ENCODE data around the gene CAPZB. TPM values are rescaled to one million over a fixed set of nuclear protein-coding genes. Genes with fewer than 3 reads are reported as not detected.
A peak's percentile ranks its signal among the peaks of the same experiment; 100 is the strongest.

CAPZB gene
- total RNA-seq, 1 donor from 2014 or later = 189 TPM

- DNase-seq (ENCODE audit: low spot score, unreplicated experiment) = no peak
- Mint-ChIP-seq H3K27ac (no peak overlapping the region), H3K27me3 (no peaks in the 10 kb centered on the region), H3K4me1 (ENCODE audit: low read depth) (peaks cover 14% of the 10 kb centered on the region), H3K9me3 (ENCODE audit: low read depth) (no peaks in the 10 kb centered on the region), H3K4me3 (ENCODE audit: low read depth) (no peak overlapping the region), H3K36me3 (ENCODE audit: insufficient read depth) (no peaks in the 10 kb centered on the region)
- TF ChIP-seq CTCF (IDR thresholded peaks at IDR 0.05; ENCODE audit: unreplicated experiment) = no peak
These were observed 49.4 kb downstream of the CAPZB start for GRCh38 chr1:19435851-19436455.

GRCh38 chr1:19435181-19435580 is 50.2 kb downstream of the CAPZB start:
- no peak for DNase-seq (ENCODE audit: low spot score, unreplicated experiment)
- no peak for TF ChIP-seq CTCF (IDR thresholded peaks at IDR 0.05; ENCODE audit: unreplicated experiment)
- H3K4me3 Mint-ChIP-seq (ENCODE audit: low read depth) = no peak overlapping the region
- H3K27me3 Mint-ChIP-seq = no peaks in the 10 kb centered on the region
- peaks cover 15% of the 10 kb centered on the region for H3K4me1 Mint-ChIP-seq (ENCODE audit: low read depth)
- no peaks in the 10 kb centered on the region for H3K9me3 Mint-ChIP-seq (ENCODE audit: low read depth)
- no peak overlapping the region for H3K27ac Mint-ChIP-seq
- no peaks in the 10 kb centered on the region for H3K36me3 Mint-ChIP-seq (ENCODE audit: insufficient read depth)

- Mint-ChIP-seq H3K4me1 (ENCODE audit: low read depth) (peaks cover 18% of the 10 kb centered on the region), H3K36me3 (ENCODE audit: insufficient read depth) (no peaks in the 10 kb centered on the region), H3K27me3 (no peaks in the 10 kb centered on the region), H3K9me3 (ENCODE audit: low read depth) (no peaks in the 10 kb centered on the region), H3K4me3 (ENCODE audit: low read depth) (no peak overlapping the region), H3K27ac (no peak overlapping the region)
- no peak for TF ChIP-seq CTCF (IDR thresholded peaks at IDR 0.05; ENCODE audit: unreplicated experiment)
- DNase-seq (ENCODE audit: low spot score, unreplicated experiment) = no peak
These were observed 51.7 kb downstream of the CAPZB start for GRCh38 chr1:19433719-19433998.

- Mint-ChIP-seq H3K9me3 (ENCODE audit: low read depth) (no peaks in the 10 kb centered on the region), H3K27ac (no peak overlapping the region), H3K27me3 (no peaks in the 10 kb centered on the region), H3K4me1 (ENCODE audit: low read depth) (peaks cover 20% of the 10 kb centered on the region), H3K4me3 (ENCODE audit: low read depth) (no peak overlapping the region), H3K36me3 (ENCODE audit: insufficient read depth) (no peaks in the 10 kb centered on the region)
- TF ChIP-seq CTCF (IDR thresholded peaks at IDR 0.05; ENCODE audit: unreplicated experiment) = no peak
- DNase-seq (ENCODE audit: low spot score, unreplicated experiment) = no peak
These were observed 52.2 kb downstream of the CAPZB start for GRCh38 chr1:19432943-19433718.

GRCh38 chr1:19430121-19431068 is 54.9 kb downstream of the CAPZB start:
- no peaks in the 10 kb centered on the region for H3K9me3 Mint-ChIP-seq (ENCODE audit: low read depth)
- no peak overlapping the region for H3K4me3 Mint-ChIP-seq (ENCODE audit: low read depth)
- H3K36me3 Mint-ChIP-seq (ENCODE audit: insufficient read depth) = no peaks in the 10 kb centered on the region
- DNase-seq (ENCODE audit: low spot score, unreplicated experiment) = no peak
- peak overlapping the region; percentile 83 for H3K27ac Mint-ChIP-seq
- TF ChIP-seq CTCF (IDR thresholded peaks at IDR 0.05; ENCODE audit: unreplicated experiment) = no peak
- H3K27me3 Mint-ChIP-seq = no peaks in the 10 kb centered on the region
- H3K4me1 Mint-ChIP-seq (ENCODE audit: low read depth) = peaks cover 32% of the 10 kb centered on the region

Measured in progenitor cell of endocrine pancreas (in vitro differentiated cells).